GM21723 (cell line): ENCODE measurements around the gene AKIRIN2.
"Not testable (repeated sequence)": the region's sequence is repeated elsewhere in the genome, so short reads cannot be mapped to it uniquely, and the experiment has no call there.

Experiments
- ATAC-seq: cut with Tn5 transposase; IDR thresholded peaks from one replicate; pipeline ENCODE4 v1.9.1; 2021; ENCODE audit warnings: mild to moderate bottlenecking, moderate library complexity; ENCODE audit not compliant: unreplicated experiment

AKIRIN2 gene

DNA sequence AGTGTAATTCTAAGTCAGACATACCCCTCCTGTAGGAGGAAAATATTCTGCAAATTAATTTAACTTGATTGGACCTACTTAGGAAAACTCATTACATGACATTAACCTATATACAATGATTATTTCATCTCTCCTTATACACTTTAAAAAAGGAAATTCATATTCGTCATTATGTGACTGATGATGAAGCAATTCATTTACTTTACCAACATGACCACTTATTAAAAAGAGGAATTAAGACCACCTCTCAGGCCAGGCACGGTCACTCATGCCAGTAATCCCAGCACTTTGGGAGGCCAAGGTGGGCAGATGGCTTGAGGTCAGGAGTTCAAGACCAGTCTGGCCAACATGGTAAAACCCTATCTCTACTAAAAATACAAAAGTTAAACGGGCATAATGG is 11.6 kb downstream of the AKIRIN2 start:
- ATAC-seq: no peak

DNA sequence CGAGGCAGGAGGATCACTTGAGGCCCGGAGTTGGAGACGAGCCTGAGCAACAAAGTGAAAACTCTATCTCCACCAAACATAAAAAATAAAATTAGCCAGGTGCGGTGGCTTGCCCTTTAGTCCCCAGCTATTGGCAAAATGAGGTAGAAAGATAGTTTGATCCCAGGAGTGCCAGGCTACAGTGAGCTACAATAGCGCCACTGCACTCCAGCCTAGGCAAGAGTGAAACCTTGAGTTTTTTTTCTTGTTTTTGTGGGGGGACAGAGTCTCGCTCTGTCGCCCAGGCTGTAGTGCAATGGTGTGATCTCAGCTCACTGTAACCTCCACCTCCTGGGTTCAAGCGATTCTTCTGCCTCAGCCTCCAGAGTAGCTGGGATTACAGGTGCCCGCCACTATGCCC is 14.1 kb downstream of the AKIRIN2 start:
- not testable (repeated sequence) for ATAC-seq

- no peak for ATAC-seq
Observed at GRCh38 chr6:87687296-87687695, 14.7 kb downstream of the AKIRIN2 start.

GRCh38 chr6:87686636-87687205 is 15.3 kb downstream of the AKIRIN2 start:
- ATAC-seq: not testable (repeated sequence)

GRCh38 chr6:87684895-87685654 is 17.0 kb downstream of the AKIRIN2 start:
- no peak for ATAC-seq

GRCh38 chr6:87683890-87684289 is 18.1 kb downstream of the AKIRIN2 start:
- no peak for ATAC-seq

GRCh38 chr6:87682310-87682709 is 19.7 kb downstream of the AKIRIN2 start:
- ATAC-seq: no peak

GRCh38 chr6:87675004-87675681 is 26.9 kb downstream of the AKIRIN2 start:
- ATAC-seq: no peak

DNA sequence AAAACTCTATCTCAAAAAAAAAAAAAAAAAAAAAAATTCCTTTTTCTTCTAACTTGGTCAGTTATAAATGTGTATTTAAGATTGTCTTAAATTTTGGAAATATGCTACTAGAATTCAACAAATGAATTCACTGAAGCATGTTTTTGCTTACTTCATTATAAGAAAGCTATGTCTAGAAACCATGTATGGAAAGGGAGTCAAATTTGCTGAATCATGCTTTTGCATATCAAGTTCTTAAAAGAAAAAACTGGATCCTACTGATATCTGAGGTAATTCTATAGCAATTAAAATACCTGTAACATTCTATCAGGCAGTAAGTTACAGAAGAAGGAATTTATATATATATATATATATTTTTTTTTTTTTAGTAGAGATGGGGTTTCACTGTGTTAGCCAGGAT is 27.7 kb downstream of the AKIRIN2 start:
- ATAC-seq: no peak

DNA sequence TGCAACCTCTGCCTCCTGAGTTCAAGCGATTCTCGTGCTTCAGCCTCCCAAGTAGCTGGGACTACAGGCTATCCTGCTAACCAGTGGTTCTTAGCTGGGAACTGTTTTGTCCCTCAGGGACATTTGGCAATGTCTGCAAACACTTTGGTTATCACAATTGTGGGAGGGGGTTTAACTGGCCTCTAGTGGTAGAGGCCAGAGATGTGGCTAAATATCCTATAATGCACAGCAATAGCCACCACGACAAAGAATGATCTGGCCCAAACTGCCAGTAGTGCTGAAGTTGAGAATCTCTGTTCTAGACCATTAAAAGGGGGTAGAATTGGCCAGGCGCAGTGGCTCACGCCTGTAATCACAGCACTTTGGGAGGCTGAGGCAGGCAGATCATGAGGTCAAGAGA is 28.8 kb downstream of the AKIRIN2 start:
- ATAC-seq: no peak

- ATAC-seq: no peak
Observed at GRCh38 chr6:87672641-87673040, 29.4 kb downstream of the AKIRIN2 start.

DNA sequence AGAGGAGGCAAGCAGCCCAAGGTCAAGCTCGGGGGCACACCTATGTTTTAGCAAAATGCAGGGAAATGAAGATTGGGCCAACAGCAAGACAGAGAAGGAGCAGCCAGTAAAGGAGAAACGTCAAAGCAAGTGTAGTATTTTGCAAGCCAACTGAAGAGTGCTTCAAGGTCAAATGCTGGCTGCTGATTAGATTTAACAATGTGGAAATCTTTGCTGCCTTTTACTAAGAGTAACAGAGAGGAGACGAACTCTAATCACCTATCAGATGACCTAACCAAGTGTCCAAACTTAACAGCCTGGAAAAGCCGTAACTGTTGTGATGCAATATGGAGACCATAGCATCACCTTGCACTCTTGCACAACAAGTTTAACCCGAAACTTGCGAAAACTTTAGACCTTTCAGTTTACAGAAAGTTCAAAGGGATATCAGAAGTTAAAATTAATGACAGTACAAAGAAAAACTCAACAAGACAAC is 30.4 kb downstream of the AKIRIN2 start:
- no peak for ATAC-seq

DNA sequence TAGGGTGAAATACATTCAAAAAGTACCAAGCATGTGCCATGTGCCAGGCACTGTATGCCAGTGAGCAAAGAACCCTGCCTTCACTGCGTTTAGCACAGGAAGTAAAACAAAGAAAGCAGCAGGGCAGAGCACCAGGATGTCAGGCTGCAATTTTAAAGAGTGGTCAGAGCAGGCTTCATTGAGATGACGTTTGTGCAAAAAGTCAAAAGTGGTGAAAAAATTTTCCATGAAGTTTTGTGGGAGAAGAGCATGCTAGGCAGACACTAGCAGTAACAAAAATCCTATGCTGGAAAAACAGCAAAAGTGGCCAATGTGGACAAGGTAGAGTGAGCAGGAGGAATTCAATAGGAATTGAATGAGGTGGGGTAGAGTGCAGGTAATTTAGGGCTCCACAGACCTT is 31.3 kb downstream of the AKIRIN2 start:
- ATAC-seq: no peak

- ATAC-seq: no peak
Observed at GRCh38 chr6:87669051-87669450, 33.0 kb downstream of the AKIRIN2 start.

GRCh38 chr6:87668013-87668412 is 34.0 kb downstream of the AKIRIN2 start:
- ATAC-seq: no peak

GRCh38 chr6:87667032-87667431 is 35.0 kb downstream of the AKIRIN2 start:
- ATAC-seq: no peak

DNA sequence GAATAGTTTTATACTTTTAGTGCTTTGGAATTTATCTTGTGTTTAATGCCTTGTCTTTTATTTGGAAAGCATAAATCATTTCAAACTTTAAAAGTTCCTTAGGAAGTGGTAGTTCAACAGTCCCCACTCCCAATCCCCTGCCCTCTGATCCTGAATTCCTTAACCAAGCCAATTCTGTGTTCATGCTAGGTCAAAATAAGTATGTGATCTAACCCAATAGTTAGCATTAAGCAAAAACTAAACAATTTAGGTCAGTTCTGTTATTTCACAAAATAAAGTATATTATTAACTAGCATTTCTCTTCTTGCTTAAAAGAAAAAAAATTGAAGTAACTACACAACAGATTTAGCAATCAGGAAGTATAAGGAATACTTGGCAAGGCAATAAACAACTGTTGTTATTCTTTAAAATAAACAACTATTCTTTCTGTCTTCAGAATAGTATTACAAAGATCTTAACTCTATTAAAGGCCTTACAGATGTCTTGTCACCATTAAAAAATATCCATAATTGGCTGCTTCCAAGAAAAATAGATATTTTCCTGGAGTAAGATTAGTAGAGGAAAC is 37.0 kb downstream of the AKIRIN2 start:
- no peak for ATAC-seq

DNA sequence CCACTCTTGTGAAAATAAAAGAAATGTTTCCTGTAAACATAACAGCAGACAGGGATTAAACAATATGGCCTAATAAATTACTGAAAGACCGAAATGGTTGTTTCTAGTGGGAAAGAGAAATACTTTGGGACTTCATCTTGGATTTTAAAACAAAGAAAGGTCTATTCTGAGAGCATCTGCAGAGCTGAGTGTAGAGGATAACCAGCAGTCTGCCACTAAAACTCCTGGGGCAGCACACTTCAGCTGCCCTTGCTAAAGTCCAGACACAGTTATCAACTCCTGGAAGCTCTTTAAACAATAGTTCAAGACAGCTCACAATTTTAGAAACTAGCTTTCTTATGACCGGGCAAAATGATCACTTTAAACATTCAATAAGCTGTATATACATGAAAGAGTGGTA is 38.6 kb downstream of the AKIRIN2 start:
- ATAC-seq: no peak

GRCh38 chr6:87661503-87661902 is 40.5 kb downstream of the AKIRIN2 start:
- ATAC-seq: no peak

DNA sequence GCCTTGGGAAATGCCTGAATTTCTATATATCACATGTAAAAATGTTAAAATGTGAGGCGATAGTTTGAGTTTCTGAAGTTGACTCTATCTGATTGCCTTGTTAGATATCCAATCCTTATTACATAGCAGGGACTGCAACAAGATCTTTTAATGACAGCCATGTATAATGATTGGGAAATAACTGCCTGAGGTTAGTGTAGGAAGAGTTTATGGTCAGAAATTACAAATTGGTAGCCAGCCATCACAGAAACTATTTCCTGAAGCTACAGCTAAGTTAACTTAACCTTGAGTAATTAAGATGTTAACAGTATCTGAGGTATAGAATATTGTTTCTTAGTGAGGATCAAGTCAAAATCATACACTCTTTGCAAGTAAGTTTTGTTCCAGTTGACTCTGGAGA is 41.0 kb downstream of the AKIRIN2 start:
- no peak for ATAC-seq

GRCh38 chr6:87660226-87660911 is 41.7 kb downstream of the AKIRIN2 start:
- ATAC-seq: no peak
